GM12878 (cell line): ENCODE data around the gene SNRPF. TPM values are rescaled to one million over a fixed set of nuclear protein-coding genes. Genes with fewer than 3 reads are reported as not detected.

ENCODE experiments used
- ATAC-seq: fragments of 200-7000 bp; cut with Tn5 transposase; 3 replicates; pipeline ENCODE4 v1.9.1; 2020; ENCODE audit warnings: mild to moderate bottlenecking, moderate library complexity
- BruUV-seq: library from RNA; stranded (reverse); fragments of 400-500 nt; replicated peaks from 2 replicates; lab custom pipeline; 2021; lab: Mats Ljungman, UMichigan
- CTCF ChIA-PET: fragments of 300-600 bp; sonication (Branson Sonifier 250); formaldehyde crosslinking; extraction: SDS; loops from one replicate; lab custom pipeline; 2021; ENCODE audit warnings: inconsistent platforms; lab: Yijun Ruan, JAX
- POLR2A ChIA-PET: fragments of 350-600 bp; formaldehyde crosslinking; extraction: SDS; loops from one replicate; lab custom pipeline; 2021; ENCODE audit warnings: inconsistent platforms; lab: Charles Lee
- RAD21 ChIA-PET: fragments of 300-600 bp; sonication (Branson Sonifier 250); formaldehyde crosslinking; loops from one replicate; lab custom pipeline; 2023; ENCODE audit warnings: antibody characterized with exemption; ENCODE audit not compliant: unreplicated experiment; lab: Charles Lee
- SMC1A ChIA-PET: fragments of 300-600 bp; sonication (Branson Sonifier 250); formaldehyde crosslinking; loops from one replicate; lab custom pipeline; 2023; ENCODE audit not compliant: unreplicated experiment, uncharacterized antibody; lab: Charles Lee
- DNase-seq: peaks from one replicate; pipeline ENCODE4 v3.0.0-alpha.2; 2011; ENCODE audit warnings: low read depth, low spot score
- FAIRE-seq: peaks from 3 replicates; lab custom pipeline; 2011; peaks lifted over from hg19 to GRCh38; lab: Jason Lieb, UNC
- H2AFZ ChIP-seq: 2 replicates; pipeline ENCODE4 v1.6.0; 2011; ENCODE audit warnings: low read depth, low read length, control low read depth; ENCODE audit not compliant: control insufficient read depth
- H3K27ac ChIP-seq: 2 replicates; pipeline ENCODE4 v1.5.1; 2011; ENCODE audit warnings: control low read depth; ENCODE audit not compliant: control insufficient read depth, insufficient read depth
- H3K27me3 ChIP-seq, 2 experiments: replicated peaks in 1 of 2; 2 replicates each; pipeline versions ENCODE4 v1.6.0 to v1.6.1; 2011; ENCODE audit warnings: low read length in 1 of 2; ENCODE audit not compliant: control insufficient read depth in 2 of 2, insufficient read depth in 2 of 2
- H3K36me3 ChIP-seq, 2 experiments: 2 replicates each; pipeline ENCODE4 v1.5.1; 2011; ENCODE audit warnings: low read length in 1 of 2; ENCODE audit not compliant: control insufficient read depth in 2 of 2, insufficient read depth in 2 of 2
- H3K4me1 ChIP-seq: 2 replicates; pipeline ENCODE4 v1.6.1; 2011; ENCODE audit warnings: mild to moderate bottlenecking, low read length, moderate library complexity, mixed read lengths; ENCODE audit not compliant: control insufficient read depth, insufficient read depth
- H3K4me2 ChIP-seq: 2 replicates; pipeline ENCODE4 v1.6.0; 2011; ENCODE audit warnings: control low read depth; ENCODE audit not compliant: control insufficient read depth, insufficient read depth
- H3K4me3 ChIP-seq: fragments of 200-600 bp; sonication (generic); 2 replicates; pipeline ENCODE4 v1.5.1; 2016
- H3K79me2 ChIP-seq: 2 replicates; pipeline ENCODE4 v1.6.0; 2011; ENCODE audit warnings: low read length; ENCODE audit not compliant: control insufficient read depth, insufficient read depth
- H3K9ac ChIP-seq: 2 replicates; pipeline ENCODE4 v1.8.0; 2011; ENCODE audit warnings: low read length, control low read depth, mixed read lengths; ENCODE audit not compliant: control insufficient read depth, insufficient read depth
- H3K9me3 ChIP-seq: replicated peaks from 3 replicates; pipeline ENCODE4 v1.5.1; 2011; ENCODE audit warnings: mild to moderate bottlenecking, low read length; ENCODE audit not compliant: control insufficient read depth, insufficient read depth
- H4K20me1 ChIP-seq: 2 replicates; pipeline ENCODE4 v1.6.0; 2011; ENCODE audit not compliant: control insufficient read depth, insufficient read depth
- ASH2L ChIP-seq: fragments of 300-600, 200-600 bp; sonication (generic); IDR thresholded peaks from 2 replicates; pipeline ENCODE4 v1.6.1; 2017; ENCODE audit warnings: low read depth, mild to moderate bottlenecking, borderline replicate concordance
- BRCA1 ChIP-seq: IDR thresholded peaks from 2 replicates; pipeline ENCODE4 v1.6.1; 2011; ENCODE audit warnings: low read depth, low read length, improper control_type of control experiment
- CHD2 ChIP-seq: IDR thresholded peaks from 2 replicates; pipeline ENCODE4 v1.6.1; 2011; ENCODE audit warnings: low read depth, low read length, improper control_type of control experiment, borderline replicate concordance
- IKZF1 ChIP-seq: fragments of 450-650 bp; conservative IDR thresholded peaks from 2 replicates; pipeline ENCODE4 v1.6.1; 2017; ENCODE audit warnings: antibody characterized with exemption, mild to moderate bottlenecking
- LARP7 ChIP-seq: fragments of 450-650 bp; IDR thresholded peaks from 2 replicates; pipeline ENCODE4 v1.6.1; 2017; ENCODE audit warnings: mild to moderate bottlenecking
- PML ChIP-seq: IDR thresholded peaks from 2 replicates; pipeline ENCODE4 v1.6.1; 2012; ENCODE audit warnings: low read length, inconsistent platforms
- RAD21 ChIP-seq: IDR thresholded peaks from 2 replicates; pipeline ENCODE4 v1.6.1; 2011; ENCODE audit warnings: mild to moderate bottlenecking, low read depth, low read length, moderate library complexity; ENCODE audit not compliant: insufficient read depth
- RCOR1 ChIP-seq: conservative IDR thresholded peaks from 2 replicates; pipeline ENCODE4 v1.6.1; 2012; ENCODE audit warnings: low read depth, low read length, improper control_type of control experiment
- RUNX3 ChIP-seq: IDR thresholded peaks from 2 replicates; pipeline ENCODE4 v1.6.1; 2012; ENCODE audit warnings: low read length, inconsistent platforms
- SMARCA5 ChIP-seq: fragments of 450-650 bp; IDR thresholded peaks from 2 replicates; pipeline ENCODE4 v1.6.1; 2017; ENCODE audit warnings: mild to moderate bottlenecking
- SP1 ChIP-seq: IDR thresholded peaks from one replicate; pipeline ENCODE4 v1.6.1; 2011; ENCODE audit warnings: low read depth, low read length
- SREBF1 ChIP-seq: IDR thresholded peaks from 2 replicates; pipeline ENCODE4 v1.6.1; 2012; ENCODE audit warnings: mild to moderate bottlenecking, low read length
- SUZ12 ChIP-seq: fragments of 200-600 bp; sonication (generic); IDR thresholded peaks from one replicate; pipeline ENCODE4 v1.6.1; 2018; ENCODE audit warnings: antibody characterized with exemption, mild to moderate bottlenecking; ENCODE audit not compliant: unreplicated experiment
- TBL1XR1 ChIP-seq: IDR thresholded peaks from 2 replicates; pipeline ENCODE4 v1.6.1; 2012; ENCODE audit warnings: low read depth, low read length, improper control_type of control experiment
- in situ Hi-C: fragments of 300-500 bp; cut with MboI; formaldehyde crosslinking; loops from 9 replicates; pipeline ENCODE4 v1.14.3; 2018; ENCODE audit warnings: mixed read lengths
- intact Hi-C: fragments of 100-400 bp; cut with micrococcal nuclease; formaldehyde crosslinking; loops from one replicate; pipeline ENCODE4 v1.14.2; 2022; ENCODE audit not compliant: unreplicated experiment
- polyA plus RNA-seq, 11 experiments: library from polyadenylated mRNA; depleted of rRNA in 4 of 11; unstranded in 6 of 11; stranded (reverse) in 5 of 11; fragments of >200 nt; fragmentation: Nextera tagmentation in 4 of 11; fragmentation: Illumina TruSeq in 1 of 11; extraction: Ambion mirVana in 4 of 11; extraction: Trizol in 1 of 11; gene quantifications; 1 replicate in 1 of 11; 2 replicates in 10 of 11; pipeline versions ENCODE4 v1.2.1 to v1.2.3, GENCODE V29; 2011 to 2016; ENCODE audit warnings: inconsistent platforms in 2 of 11, missing spikeins in 2 of 11, low read depth in 1 of 11
- total RNA-seq, 4 experiments: library from RNA; depleted of rRNA in 3 of 4; stranded (reverse); fragments of >200 nt in 3 of 4; fragmentation: Illumina TruSeq in 1 of 4; extraction: Trizol in 1 of 4; gene quantifications; 2 replicates each; pipeline versions ENCODE4 v1.2.1 to v1.2.3, GENCODE V29; 2013 to 2021
- TF ChIP-seq, protein P1 (sequence below), 3 experiments: IDR thresholded peaks in 2 of 3; conservative IDR thresholded peaks in 1 of 3; 2 replicates each; pipeline ENCODE4 v1.5.1; 2011; ENCODE audit warnings: low read depth in 3 of 3, low read length in 3 of 3, mild to moderate bottlenecking in 3 of 3, control low read depth in 2 of 3, moderate library complexity in 2 of 3, inconsistent platforms in 1 of 3, mixed read lengths in 1 of 3; ENCODE audit not compliant: control insufficient read depth in 2 of 3, insufficient read depth in 1 of 3; ENCODE audit errors: extremely low read depth in 1 of 3
- TF ChIP-seq, protein P2 (sequence below): fragments of 450-650 bp; conservative IDR thresholded peaks from 2 replicates; pipeline ENCODE4 v1.6.1; 2017; ENCODE audit warnings: mild to moderate bottlenecking, moderate library complexity
- TF ChIP-seq, protein P3 (sequence below): IDR thresholded peaks from 2 replicates; pipeline ENCODE4 v1.6.1; 2011; ENCODE audit warnings: low read depth, low read length, improper control_type of control experiment, borderline replicate concordance

The SNRPF gene
- total and polyA plus RNA-seq, 10 of the 15 experiments (the other 5 are each of a cell fraction or from before 2014, with no cell fraction given), result 36.5 to 204 (median 77.9) TPM

DNA sequence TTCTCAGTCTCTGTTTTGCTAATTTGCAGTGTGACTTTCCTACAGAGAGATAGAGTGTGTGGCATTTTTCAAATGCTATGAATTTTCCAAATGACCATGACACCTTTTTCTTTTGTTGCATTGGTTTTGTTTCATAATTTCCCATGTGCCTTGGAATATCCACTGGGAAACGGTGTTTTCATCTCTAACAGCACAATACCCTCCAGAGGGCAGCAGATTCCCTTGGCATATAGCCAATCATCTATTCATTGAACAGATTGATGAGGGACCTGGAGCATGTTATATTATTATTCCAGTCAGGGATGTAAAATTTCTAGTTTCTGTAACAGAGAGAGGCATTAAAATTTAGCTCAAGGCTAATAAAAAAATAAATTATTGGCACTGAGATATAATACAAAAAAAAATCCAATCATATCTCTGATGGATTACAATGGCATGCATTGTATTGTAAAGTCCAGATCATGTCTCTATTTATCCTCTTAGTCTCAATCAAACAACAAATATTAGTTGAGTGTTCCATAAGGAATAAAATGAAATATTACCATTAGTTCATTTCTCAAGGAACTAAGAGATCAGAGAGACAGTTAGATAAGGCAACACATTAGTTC lies 38.6 kb upstream of the SNRPF start (continued):
- TF ChIP-seq RUNX3 (no peak), SMARCA5 (no peak)
- TF ChIP-seq, protein P1, sequence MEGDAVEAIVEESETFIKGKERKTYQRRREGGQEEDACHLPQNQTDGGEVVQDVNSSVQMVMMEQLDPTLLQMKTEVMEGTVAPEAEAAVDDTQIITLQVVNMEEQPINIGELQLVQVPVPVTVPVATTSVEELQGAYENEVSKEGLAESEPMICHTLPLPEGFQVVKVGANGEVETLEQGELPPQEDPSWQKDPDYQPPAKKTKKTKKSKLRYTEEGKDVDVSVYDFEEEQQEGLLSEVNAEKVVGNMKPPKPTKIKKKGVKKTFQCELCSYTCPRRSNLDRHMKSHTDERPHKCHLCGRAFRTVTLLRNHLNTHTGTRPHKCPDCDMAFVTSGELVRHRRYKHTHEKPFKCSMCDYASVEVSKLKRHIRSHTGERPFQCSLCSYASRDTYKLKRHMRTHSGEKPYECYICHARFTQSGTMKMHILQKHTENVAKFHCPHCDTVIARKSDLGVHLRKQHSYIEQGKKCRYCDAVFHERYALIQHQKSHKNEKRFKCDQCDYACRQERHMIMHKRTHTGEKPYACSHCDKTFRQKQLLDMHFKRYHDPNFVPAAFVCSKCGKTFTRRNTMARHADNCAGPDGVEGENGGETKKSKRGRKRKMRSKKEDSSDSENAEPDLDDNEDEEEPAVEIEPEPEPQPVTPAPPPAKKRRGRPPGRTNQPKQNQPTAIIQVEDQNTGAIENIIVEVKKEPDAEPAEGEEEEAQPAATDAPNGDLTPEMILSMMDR (IDR thresholded peaks at IDR 0.05 in 2 of 3, conservative IDR thresholded peaks at IDR 0.05 in 1 of 3; ENCODE audit: control insufficient read depth in 2 of 3, extremely low read depth in 1 of 3, insufficient read depth in 1 of 3, low read depth in 3 of 3, low read length in 3 of 3), result peak in 1 of 3 experiments; percentile 17; a peak in 1 of 6 replicates
- TF ChIP-seq, all 136 proteins: peak for 2

DNA sequence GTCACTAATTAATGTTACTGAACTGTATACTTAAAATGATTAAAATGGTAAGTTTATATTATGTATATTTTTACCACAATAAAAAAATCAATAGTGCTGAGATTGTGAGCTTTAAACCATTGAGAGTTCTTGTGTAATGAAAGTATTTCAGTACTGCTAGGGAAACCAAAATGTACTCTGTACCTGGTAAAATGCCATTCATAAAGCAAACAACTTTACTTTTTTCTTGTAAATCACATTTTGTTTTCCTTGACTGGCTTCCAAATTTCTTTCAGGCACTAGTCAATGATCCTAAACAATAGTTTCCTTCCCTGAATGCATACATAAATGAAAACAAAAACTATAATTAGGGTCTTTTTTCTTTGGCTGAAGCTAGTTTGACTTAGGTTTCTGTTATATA lies 29.4 kb upstream of the SNRPF start:
- CTCF ChIA-PET, result no interaction called here
- in situ Hi-C loops, result no loop called here
- H3K9me3 ChIP-seq, result no peaks in the 10 kb centered on the region
- no peaks in the 10 kb centered on the region for H4K20me1 ChIP-seq
- no peak overlapping the region for H3K4me2 ChIP-seq
- H3K36me3 ChIP-seq, result no peaks in the 10 kb centered on the region
- H2AFZ ChIP-seq, result no peak overlapping the region
- no peak for ATAC-seq
- no peak overlapping the region for H3K9ac ChIP-seq
- no peaks in the 10 kb centered on the region for H3K79me2 ChIP-seq
- no peak for FAIRE-seq
- SMC1A ChIA-PET, result no interaction called here
- no peak for DNase-seq
- no peaks in the 10 kb centered on the region for H3K4me1 ChIP-seq
- POLR2A ChIA-PET, result no interaction called here
- BruUV-seq, result no TSS peak
- TF ChIP-seq PML (no peak), IKZF1 (no peak), SP1 (no peak), SREBF1 (no peak), CHD2 (no peak), TBL1XR1 (no peak), ASH2L (no peak), BRCA1 (no peak), RCOR1 (no peak), LARP7 (no peak), RAD21 (no peak), SUZ12 (no peak)
- TF ChIP-seq, protein P2, sequence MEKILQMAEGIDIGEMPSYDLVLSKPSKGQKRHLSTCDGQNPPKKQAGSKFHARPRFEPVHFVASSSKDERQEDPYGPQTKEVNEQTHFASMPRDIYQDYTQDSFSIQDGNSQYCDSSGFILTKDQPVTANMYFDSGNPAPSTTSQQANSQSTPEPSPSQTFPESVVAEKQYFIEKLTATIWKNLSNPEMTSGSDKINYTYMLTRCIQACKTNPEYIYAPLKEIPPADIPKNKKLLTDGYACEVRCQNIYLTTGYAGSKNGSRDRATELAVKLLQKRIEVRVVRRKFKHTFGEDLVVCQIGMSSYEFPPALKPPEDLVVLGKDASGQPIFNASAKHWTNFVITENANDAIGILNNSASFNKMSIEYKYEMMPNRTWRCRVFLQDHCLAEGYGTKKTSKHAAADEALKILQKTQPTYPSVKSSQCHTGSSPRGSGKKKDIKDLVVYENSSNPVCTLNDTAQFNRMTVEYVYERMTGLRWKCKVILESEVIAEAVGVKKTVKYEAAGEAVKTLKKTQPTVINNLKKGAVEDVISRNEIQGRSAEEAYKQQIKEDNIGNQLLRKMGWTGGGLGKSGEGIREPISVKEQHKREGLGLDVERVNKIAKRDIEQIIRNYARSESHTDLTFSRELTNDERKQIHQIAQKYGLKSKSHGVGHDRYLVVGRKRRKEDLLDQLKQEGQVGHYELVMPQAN, result no peak
- TF ChIP-seq, protein P3, sequence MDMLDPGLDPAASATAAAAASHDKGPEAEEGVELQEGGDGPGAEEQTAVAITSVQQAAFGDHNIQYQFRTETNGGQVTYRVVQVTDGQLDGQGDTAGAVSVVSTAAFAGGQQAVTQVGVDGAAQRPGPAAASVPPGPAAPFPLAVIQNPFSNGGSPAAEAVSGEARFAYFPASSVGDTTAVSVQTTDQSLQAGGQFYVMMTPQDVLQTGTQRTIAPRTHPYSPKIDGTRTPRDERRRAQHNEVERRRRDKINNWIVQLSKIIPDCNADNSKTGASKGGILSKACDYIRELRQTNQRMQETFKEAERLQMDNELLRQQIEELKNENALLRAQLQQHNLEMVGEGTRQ, result no peak
- TF ChIP-seq, all 136 proteins: peak for 0
- intact Hi-C loops, result no loop called here
- RAD21 ChIA-PET, result no interaction called here
- Histone ChIP-seq H3K27ac (no peak overlapping the region), H3K4me3 (no peak overlapping the region), H3K27me3 (peaks cover 0 to 3% of the 10 kb centered on the region in 2 experiments; a peak in 1 of 4 replicates)
